SK-N-SH treated with all-trans-retinoic acid at 6 μM for 48 hours (cell line): ENCODE results near the gene CDC42EP5.

ENCODE experiments used
- GLIS3 ChIP-seq: fragments of 250-450 bp; sonication (Bioruptor Pico); IDR thresholded peaks from 2 replicates; pipeline ENCODE4 v1.5.0; 2020; ENCODE audit warnings: mild to moderate bottlenecking, moderate library complexity
- TOX ChIP-seq: fragments of 250-450 bp; sonication (Bioruptor Pico); IDR thresholded peaks from 2 replicates; pipeline ENCODE4 v1.8.0; 2021; ENCODE audit warnings: mild to moderate bottlenecking, moderate library complexity, borderline replicate concordance
- ZFP3 ChIP-seq: fragments of 250-450 bp; sonication (Bioruptor Pico); IDR thresholded peaks from 2 replicates; pipeline ENCODE4 v1.5.0; 2020; ENCODE audit warnings: mild to moderate bottlenecking, moderate library complexity
- ZNF8 ChIP-seq: fragments of 450-650 bp; formaldehyde crosslinking; IDR thresholded peaks from 2 replicates; pipeline ENCODE4 v1.5.0; 2020; ENCODE audit warnings: mild to moderate bottlenecking, moderate library complexity
- TF ChIP-seq, protein P1 (sequence below): fragments of 250-450 bp; sonication (Bioruptor Pico); IDR thresholded peaks from 2 replicates; pipeline ENCODE4 v1.5.1; 2020; ENCODE audit warnings: low read depth, mild to moderate bottlenecking, moderate library complexity

- TF ChIP-seq TOX (CRISPR knock-in tag), result no peak
- TF ChIP-seq GLIS3 (CRISPR knock-in tag), result no peak
- TF ChIP-seq ZFP3 (CRISPR knock-in tag), result no peak
- TF ChIP-seq, protein P1, sequence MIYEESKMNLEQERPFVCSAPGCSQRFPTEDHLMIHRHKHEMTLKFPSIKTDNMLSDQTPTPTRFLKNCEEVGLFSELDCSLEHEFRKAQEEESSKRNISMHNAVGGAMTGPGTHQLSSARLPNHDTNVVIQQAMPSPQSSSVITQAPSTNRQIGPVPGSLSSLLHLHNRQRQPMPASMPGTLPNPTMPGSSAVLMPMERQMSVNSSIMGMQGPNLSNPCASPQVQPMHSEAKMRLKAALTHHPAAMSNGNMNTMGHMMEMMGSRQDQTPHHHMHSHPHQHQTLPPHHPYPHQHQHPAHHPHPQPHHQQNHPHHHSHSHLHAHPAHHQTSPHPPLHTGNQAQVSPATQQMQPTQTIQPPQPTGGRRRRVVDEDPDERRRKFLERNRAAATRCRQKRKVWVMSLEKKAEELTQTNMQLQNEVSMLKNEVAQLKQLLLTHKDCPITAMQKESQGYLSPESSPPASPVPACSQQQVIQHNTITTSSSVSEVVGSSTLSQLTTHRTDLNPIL, result no peak
- no peak for TF ChIP-seq ZNF8 (CRISPR knock-in tag)
Measured at GRCh38 chr19:54480051-54480450, 7.0 kb upstream of the CDC42EP5 start.
